GM19193 (cell line): ENCODE results near the gene EMP1.

Experiments
- POLR2A ChIP-seq: IDR thresholded peaks from 4 replicates; pipeline ENCODE4 v1.6.1; 2011; ENCODE audit not compliant: insufficient read depth, insufficient read length; ENCODE audit errors: extremely low read depth

Gene EMP1

GRCh38 chr12:13165617-13166041 lies 30.9 kb upstream of the EMP1 start:
- TF ChIP-seq POLR2A, result no peak

DNA sequence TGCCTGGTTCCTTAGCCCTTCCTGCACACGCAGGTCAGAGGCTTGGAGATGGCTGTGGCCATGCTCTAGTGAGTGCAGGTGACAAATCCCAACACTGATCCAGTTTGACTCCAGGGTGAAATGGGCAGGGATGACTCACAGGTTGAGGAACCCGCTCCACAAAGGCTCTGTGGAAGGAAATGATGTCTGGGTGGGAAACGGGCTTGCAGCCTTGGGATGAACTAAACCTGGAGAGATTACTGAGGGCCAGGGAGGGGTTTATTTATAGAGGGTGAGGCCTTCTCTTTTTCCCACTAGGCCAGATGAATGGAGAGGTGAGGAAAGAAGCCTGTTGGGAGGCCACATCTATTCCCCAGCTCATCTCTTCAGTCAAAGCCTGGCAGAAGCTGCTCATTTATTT lies 29.3 kb upstream of the EMP1 start:
- no peak for TF ChIP-seq POLR2A

- TF ChIP-seq POLR2A, result no peak
Observed at GRCh38 chr12:13167906-13168305, 28.6 kb upstream of the EMP1 start.

- TF ChIP-seq POLR2A, result no peak
Observed at GRCh38 chr12:13169272-13169671, 27.3 kb upstream of the EMP1 start.

GRCh38 chr12:13170892-13171490 lies 25.5 kb upstream of the EMP1 start:
- no peak for TF ChIP-seq POLR2A

DNA sequence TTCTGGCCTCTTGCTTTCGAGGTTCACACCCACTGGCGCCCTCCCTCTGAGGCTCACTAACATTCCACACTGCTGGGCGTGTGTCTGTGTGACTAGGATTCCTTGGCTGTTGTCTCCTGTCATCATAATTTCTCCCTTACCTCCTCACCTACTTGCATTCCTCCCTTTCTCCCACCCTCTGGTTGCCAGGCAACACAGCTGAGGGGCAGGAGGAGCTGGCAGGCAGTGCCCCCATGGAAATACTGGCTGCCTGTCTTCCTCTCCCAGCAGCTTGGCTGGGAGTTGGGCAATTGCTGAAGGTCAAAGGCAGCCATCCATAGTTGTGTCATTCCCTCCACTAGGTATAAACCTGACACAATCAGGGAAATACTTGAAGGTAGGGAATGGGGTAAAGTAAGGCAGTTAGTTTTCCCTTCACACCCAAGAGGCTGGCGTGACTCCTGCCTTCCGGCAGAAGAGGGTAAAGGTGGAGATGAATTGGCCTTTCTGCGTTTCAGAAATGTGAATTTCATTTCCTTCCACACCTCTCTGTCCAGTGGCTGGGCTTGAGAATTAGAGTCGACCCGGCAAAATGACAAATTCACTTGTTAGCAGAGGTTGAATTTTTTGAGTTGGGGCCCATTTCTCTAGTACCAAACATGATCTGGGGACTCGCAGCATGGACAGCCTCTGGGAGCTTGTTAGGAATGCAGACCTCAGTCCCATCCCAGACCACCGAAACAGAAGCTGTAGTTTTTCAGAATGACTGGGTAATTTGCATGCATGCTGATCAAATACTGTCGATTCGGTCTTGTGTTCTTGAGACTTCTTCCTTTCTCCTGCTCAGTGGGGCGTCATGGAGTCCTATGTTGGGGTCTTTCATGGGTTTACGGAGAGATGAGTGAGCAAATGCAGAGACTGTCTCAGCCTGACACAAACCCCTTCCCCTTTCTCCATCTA lies 24.3 kb upstream of the EMP1 start:
- TF ChIP-seq POLR2A, result no peak

GRCh38 chr12:13173012-13173932 lies 23.3 kb upstream of the EMP1 start:
- no peak for TF ChIP-seq POLR2A

- no peak for TF ChIP-seq POLR2A
Observed at GRCh38 chr12:13175499-13175898, 21.0 kb upstream of the EMP1 start.

- no peak for TF ChIP-seq POLR2A
Observed at GRCh38 chr12:13176256-13176655, 20.3 kb upstream of the EMP1 start.

DNA sequence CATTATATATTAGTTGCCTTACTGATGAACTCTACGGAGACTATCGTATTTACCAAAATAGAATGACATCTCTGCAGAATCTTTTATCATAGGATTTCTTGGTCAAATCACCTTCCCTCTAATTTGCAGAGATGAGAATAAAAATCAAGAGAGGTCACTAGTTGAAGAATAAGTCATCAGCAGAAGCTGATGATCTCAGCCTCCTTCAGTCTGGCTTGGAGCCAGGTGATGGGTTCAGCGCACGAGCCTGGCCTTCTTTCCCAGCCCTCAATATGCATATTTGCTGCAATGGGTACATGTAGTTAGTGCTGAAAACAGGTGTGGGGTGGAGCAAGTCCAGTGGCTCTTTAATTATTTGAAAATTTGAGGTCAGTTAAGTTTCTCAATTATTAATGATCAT lies 19.2 kb upstream of the EMP1 start:
- TF ChIP-seq POLR2A, result no peak

DNA sequence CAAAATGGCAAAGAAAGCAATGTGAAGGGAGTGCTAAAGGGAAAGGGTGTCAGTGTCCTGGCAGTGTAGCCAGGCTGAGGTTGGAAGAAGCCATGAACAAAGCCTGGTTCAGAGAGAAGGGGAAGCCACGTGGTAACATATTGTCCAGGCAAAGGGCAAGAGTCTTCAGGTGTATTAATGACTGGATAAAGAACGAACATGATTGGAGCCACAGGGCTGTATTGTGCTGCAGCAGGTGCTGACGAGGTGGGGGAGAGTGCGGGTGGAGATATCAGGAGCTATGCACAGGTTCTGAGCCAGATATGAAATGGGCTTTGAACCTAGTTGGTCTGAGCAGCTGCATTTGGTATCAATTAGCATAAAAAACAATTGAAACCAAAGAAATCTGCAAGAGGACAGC lies 18.6 kb upstream of the EMP1 start:
- no peak for TF ChIP-seq POLR2A

DNA sequence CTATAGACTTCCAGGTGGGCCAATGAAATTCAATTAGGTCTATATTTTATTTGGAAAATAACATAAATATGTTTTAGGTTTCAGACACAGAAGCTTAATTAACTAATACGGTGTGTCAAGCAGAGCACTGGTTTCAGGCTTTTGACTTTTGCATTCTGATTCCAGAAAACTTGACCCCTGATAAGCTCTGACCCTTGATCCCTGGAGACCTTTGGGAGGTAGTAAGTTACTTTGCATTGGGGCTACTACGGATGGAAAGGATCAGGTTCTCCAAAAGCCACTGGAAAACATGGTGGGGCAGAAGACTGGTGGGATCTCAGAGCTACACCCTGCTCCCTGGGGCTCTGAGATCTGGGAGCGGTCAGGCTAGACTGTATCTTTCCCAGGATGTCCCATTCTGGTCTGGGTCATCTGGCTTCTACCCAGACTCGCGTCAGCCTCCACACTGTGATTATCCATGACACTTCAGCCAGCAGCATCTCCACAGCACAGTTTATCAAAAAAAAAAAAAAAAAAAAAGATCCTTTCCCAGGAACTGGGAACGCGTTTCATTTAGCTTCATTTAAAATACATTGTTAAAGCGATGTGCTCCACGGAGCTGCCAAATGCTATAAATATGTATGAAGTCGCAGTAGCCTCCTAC lies 17.8 kb upstream of the EMP1 start:
- TF ChIP-seq POLR2A, result no peak

DNA sequence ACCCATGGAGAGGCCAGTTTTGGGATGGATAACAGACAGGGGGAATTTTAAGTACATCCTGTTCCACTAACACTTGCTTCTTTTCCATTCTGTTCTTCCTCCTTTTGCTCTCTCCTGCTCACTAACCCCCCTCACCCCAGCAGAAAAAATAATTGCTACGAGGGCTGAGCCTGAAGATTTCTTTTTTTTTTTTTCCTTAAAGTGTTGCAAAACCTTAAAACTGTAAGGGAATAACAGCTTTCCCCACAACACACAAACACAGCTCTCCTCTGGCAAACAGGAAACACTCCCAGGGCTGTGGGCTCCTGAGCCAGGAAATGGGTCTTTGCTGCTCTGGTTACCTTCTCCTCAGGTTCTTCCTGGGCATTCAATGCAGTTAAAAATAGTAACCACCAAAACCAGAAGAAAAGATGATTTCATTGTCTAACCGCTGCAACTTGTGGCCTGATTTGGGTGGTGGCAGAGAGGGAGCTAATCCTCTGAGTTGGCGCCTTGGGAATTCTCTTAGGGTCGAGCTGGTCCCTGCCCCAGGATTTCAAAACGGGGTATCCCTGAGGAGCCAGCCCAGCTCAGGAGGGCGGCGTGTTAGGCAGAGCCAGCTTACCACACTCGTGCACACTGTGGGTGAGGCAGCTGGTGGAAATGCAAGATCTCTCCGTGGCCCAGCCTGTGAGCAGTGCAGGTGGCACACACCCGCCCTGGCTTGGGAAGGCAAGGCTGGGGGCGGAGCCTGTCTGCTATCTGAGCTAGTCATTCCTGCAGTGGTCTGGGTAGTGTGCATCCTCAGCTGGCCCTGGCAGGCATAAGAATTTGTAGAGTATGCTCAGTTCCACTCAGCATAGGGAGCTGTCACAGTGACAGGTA lies 17.1 kb upstream of the EMP1 start:
- no peak for TF ChIP-seq POLR2A
